Fibroblast of pulmonary artery (primary cell): ENCODE data around the gene LRRC47.

Experiments used
- DNase-seq: peaks from one replicate; pipeline ENCODE4 v3.0.0-alpha.2; 2010; ENCODE audit warnings: low read depth
- H3K4me3 ChIP-seq: replicated peaks from 2 replicates; pipeline ENCODE4 v1.5.1; 2011; ENCODE audit warnings: low read depth, mild to moderate bottlenecking, control low read depth, low read length, moderate library complexity
- TF ChIP-seq, protein P1 (sequence below): IDR thresholded peaks from 2 replicates; pipeline ENCODE4 v1.5.1; 2011; ENCODE audit warnings: mild to moderate bottlenecking, control low read depth, low read length, inconsistent platforms; ENCODE audit errors: missing control alignments

Gene LRRC47

DNA sequence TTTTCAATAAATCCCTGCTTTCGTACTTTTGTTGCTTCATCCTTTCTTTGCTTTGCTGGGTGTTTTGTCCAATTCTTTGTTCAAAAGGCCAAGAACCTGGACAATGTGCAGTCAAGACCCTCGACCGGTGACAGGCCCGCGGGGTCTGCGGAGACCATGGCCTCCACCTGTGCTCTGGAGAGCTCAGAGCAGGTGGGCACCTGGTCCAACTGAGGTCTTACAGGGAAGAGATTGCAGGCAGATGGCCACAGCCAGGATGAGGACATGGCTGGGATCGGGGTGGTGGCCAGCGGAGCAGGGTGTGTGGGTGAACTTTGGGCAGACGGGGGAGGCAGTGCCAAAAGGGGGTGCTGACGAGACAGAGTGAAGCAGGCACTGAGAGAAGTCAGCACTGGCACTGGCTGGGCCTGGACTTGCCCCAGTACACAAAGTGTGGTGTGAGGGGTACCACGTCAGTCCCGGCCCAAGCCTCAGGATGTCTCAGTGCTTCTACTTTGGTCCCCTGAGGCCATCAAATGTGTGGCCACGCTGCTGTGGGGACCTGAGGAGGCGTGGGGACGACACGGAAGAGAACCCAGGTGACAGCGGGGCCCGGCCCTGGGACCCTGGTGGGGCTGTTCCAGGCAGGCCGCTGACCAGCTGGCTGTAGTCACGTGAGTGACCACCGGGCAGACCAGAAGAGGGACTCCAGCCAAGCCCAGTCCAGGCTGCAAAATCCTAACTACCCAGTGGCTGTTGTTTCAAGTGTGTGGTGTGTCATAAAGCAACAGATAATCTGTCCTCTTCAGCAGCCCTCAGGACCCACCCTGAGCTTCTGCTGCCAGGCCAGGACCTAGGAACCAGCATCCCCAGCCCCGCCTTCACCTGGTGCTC lies 54.5 kb downstream of the LRRC47 start:
- TF ChIP-seq, protein P1, sequence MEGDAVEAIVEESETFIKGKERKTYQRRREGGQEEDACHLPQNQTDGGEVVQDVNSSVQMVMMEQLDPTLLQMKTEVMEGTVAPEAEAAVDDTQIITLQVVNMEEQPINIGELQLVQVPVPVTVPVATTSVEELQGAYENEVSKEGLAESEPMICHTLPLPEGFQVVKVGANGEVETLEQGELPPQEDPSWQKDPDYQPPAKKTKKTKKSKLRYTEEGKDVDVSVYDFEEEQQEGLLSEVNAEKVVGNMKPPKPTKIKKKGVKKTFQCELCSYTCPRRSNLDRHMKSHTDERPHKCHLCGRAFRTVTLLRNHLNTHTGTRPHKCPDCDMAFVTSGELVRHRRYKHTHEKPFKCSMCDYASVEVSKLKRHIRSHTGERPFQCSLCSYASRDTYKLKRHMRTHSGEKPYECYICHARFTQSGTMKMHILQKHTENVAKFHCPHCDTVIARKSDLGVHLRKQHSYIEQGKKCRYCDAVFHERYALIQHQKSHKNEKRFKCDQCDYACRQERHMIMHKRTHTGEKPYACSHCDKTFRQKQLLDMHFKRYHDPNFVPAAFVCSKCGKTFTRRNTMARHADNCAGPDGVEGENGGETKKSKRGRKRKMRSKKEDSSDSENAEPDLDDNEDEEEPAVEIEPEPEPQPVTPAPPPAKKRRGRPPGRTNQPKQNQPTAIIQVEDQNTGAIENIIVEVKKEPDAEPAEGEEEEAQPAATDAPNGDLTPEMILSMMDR: no peak
- no peak overlapping the region for H3K4me3 ChIP-seq
- no peak for DNase-seq

DNA sequence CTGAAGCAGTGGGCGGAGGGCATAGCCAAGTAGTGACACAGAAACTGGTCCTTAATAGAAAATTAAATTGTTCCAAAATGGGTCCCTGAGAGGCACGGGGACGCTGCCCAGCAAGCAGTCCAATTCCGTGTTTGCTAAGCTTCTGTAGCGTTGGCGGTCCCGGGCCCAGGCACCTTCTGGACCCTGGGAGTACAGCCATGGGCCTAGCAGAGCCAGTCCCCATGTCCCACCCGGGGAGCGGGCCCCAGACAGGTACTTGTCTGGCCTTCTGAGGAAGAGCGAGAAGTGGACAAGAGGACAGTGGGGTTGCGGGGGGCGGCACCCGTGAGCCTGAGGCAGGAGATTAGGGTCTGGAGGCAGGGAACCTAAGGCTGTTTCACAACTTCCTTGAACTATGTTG lies 55.5 kb downstream of the LRRC47 start:
- DNase-seq: no peak
- TF ChIP-seq, protein P1: no peak
- H3K4me3 ChIP-seq: no peak overlapping the region

DNA sequence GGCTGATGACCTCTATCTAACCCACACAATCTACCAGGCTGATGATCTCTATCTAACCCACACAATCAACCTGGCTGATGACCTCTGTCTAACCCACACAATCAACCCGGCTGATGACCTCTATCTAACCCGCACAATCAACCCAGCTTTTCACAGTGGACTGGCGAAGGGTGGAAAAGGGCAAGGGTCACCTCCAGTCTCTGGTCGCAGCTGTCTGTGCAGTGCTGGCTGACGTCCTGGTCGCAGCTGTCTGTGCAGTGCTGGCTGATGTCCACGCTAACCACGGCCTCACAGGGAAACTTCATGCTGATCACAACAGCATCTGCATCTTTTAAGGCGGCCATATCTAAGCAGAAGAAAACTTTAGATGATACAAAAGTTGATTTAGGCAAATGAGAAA lies 56.3 kb downstream of the LRRC47 start:
- TF ChIP-seq, protein P1: no peak
- H3K4me3 ChIP-seq: no peak overlapping the region
- no peak for DNase-seq

GRCh38 chr1:3738943-3739342 lies 57.4 kb downstream of the LRRC47 start:
- TF ChIP-seq, protein P1: no peak
- DNase-seq: no peak

GRCh38 chr1:3736708-3737107 lies 59.6 kb downstream of the LRRC47 start:
- H3K4me3 ChIP-seq: no peak overlapping the region
- TF ChIP-seq, protein P1: no peak
- no peak for DNase-seq

More at GRCh38 chr1:3738943-3739342, 57.4 kb downstream of the LRRC47 start:
- no peak overlapping the region for H3K4me3 ChIP-seq

GRCh38 chr1:3736131-3736561 lies 60.2 kb downstream of the LRRC47 start:
- H3K4me3 ChIP-seq: no peak overlapping the region
- DNase-seq: no peak
- TF ChIP-seq, protein P1: no peak

GRCh38 chr1:3735688-3736087 lies 60.6 kb downstream of the LRRC47 start:
- no peak overlapping the region for H3K4me3 ChIP-seq
- TF ChIP-seq, protein P1: no peak
- no peak for DNase-seq
